K562 (cell line): ENCODE measurements around the gene RHOBTB3. TPM values are rescaled to one million over a fixed set of nuclear protein-coding genes. Genes with fewer than 3 reads are reported as not detected.

Experiments
- E2F3 ChIP-seq: fragments of 250-450 bp; sonication (Bioruptor Pico); IDR thresholded peaks from 2 replicates; pipeline ENCODE4 v1.4.0; 2020; ENCODE audit warnings: mild to moderate bottlenecking
- E2F8 ChIP-seq: fragments of 450-650 bp; IDR thresholded peaks from 2 replicates; pipeline ENCODE4 v1.7.1; 2018; ENCODE audit warnings: mild to moderate bottlenecking, low read depth; ENCODE audit not compliant: partially characterized antibody
- GABPA ChIP-seq: fragments of 200-800 bp; sonication (Bioruptor generic); conservative IDR thresholded peaks from 2 replicates; pipeline ENCODE4 v1.6.1; 2016; ENCODE audit warnings: low read depth, missing genetic modification characterization, missing compliant biosample characterization
- GATAD2A ChIP-seq: fragments of 450-650 bp; IDR thresholded peaks from 2 replicates; pipeline ENCODE4 v1.6.1; 2017
- GMEB1 ChIP-seq: fragments of 250-450 bp; sonication (Bioruptor Pico); IDR thresholded peaks from 2 replicates; pipeline ENCODE4 v1.4.0; 2020; ENCODE audit warnings: mild to moderate bottlenecking
- KLF16 ChIP-seq: IDR thresholded peaks from 2 replicates; pipeline ENCODE4 v1.6.1; 2016; ENCODE audit warnings: antibody characterized with exemption
- MTA2 ChIP-seq: fragments of 450-650 bp; IDR thresholded peaks from 2 replicates; pipeline ENCODE4 v1.6.1; 2016; ENCODE audit warnings: low read depth
- REST ChIP-seq, 2 experiments: fragments of 450-650 bp; formaldehyde crosslinking in 1 of 2; IDR thresholded peaks; 2 replicates each; pipeline versions ENCODE4 v1.4.0 to v1.6.1; 2014 to 2020; ENCODE audit warnings: mild to moderate bottlenecking in 2 of 2, borderline replicate concordance in 1 of 2, low read depth in 1 of 2
- RNF2 ChIP-seq: sonication (generic); IDR thresholded peaks from 2 replicates; pipeline ENCODE4 v1.6.1; 2016
- SRF ChIP-seq, 2 experiments: fragments of 250-450, 450-650 bp in 1 of 2; sonication (Bioruptor Pico) in 1 of 2; sonication (generic) in 1 of 2; formaldehyde crosslinking; IDR thresholded peaks; 2 replicates each; pipeline versions ENCODE4 v1.5.0 to v1.5.1; 2020 to 2022; ENCODE audit warnings: mild to moderate bottlenecking in 1 of 2, missing genetic modification reagents in 1 of 2
- ZNF561 ChIP-seq: fragments of 450-650 bp; formaldehyde crosslinking; conservative IDR thresholded peaks from 2 replicates; pipeline ENCODE4 v1.4.0; 2020; ENCODE audit warnings: mild to moderate bottlenecking, moderate library complexity
- polyA plus RNA-seq, 8 experiments: library from polyadenylated mRNA; depleted of rRNA in 4 of 8; stranded (reverse) in 5 of 8; unstranded in 3 of 8; fragments of >200 nt; fragmentation: Nextera tagmentation in 2 of 8; fragmentation: Illumina TruSeq in 1 of 8; extraction: Ambion mirVana in 2 of 8; extraction: Trizol in 1 of 8; gene quantifications; 2 replicates each; pipeline versions ENCODE4 v1.2.1 to v1.2.3, GENCODE V29; 2011 to 2014; ENCODE audit warnings: inconsistent platforms in 1 of 8, missing spikeins in 1 of 8
- total RNA-seq, 7 experiments: library from RNA; depleted of rRNA in 6 of 7; stranded (reverse); fragments of >200 nt in 6 of 7; fragmentation: Illumina TruSeq in 2 of 7; extraction: Trizol in 2 of 7; gene quantifications; 2 replicates each; pipeline versions ENCODE4 v1.2.1 to v1.2.3, GENCODE V29; 2011 to 2021; ENCODE audit warnings: low replicate concordance in 1 of 7

The RHOBTB3 gene
- total and polyA plus RNA-seq, 9 of the 15 experiments (the other 6 are each of a cell fraction or from before 2014, with no cell fraction given) = 39.7 to 143 (median 115) TPM

- TF ChIP-seq KLF16 = peak; percentile 30; the same call in 1 of the 2 replicates
- TF ChIP-seq REST (IDR thresholded peaks at IDR 0.05; ENCODE audit: borderline replicate concordance) = peak; percentile 92
- peak; percentile 79 for TF ChIP-seq REST (CRISPR knock-in tag; IDR thresholded peaks at IDR 0.05; ENCODE audit: low read depth)
- peak; percentile 67 for TF ChIP-seq GABPA (tag)
- TF ChIP-seq SRF (CRISPR knock-in tag; IDR thresholded peaks at IDR 0.05) = peak in 1 of 2 experiments; percentile 40; a peak in 2 of 4 replicates
- no peak for TF ChIP-seq E2F8
- TF ChIP-seq ZNF561 (CRISPR knock-in tag) = no peak
- TF ChIP-seq E2F3 = peak; percentile 53; the same call in 1 of the 2 replicates
- peak; percentile 51; the same call in 1 of the 2 replicates for TF ChIP-seq RNF2
- 0 out of 2 replicates have a peak, but pooled peaks have one; percentile 50 for TF ChIP-seq GATAD2A
- TF ChIP-seq GMEB1 (CRISPR knock-in tag) = 0 out of 2 replicates have a peak, but pooled peaks have one; percentile 33
- no peak for TF ChIP-seq MTA2
These were observed at the start of gene RHOBTB3 (continued) for GRCh38 chr5:95730730-95731570.
